SH-SY5Y (cell line): ENCODE results near the gene OR6N1.

Experiments
- GATA2 ChIP-seq: IDR thresholded peaks from 2 replicates; pipeline ENCODE4 v1.6.1; 2011; ENCODE audit warnings: mild to moderate bottlenecking, low read depth, low read length
- GATA3 ChIP-seq: IDR thresholded peaks from 2 replicates; pipeline ENCODE4 v1.6.1; 2011; ENCODE audit warnings: low read depth, mild to moderate bottlenecking, low read length, moderate library complexity

GRCh38 chr1:158799689-158800088 lies 27.7 kb upstream of the OR6N1 start:
- TF ChIP-seq GATA2: no peak
- no peak for TF ChIP-seq GATA3
